Right kidney (tissue), 1 donor: ENCODE data around the gene BAHD1.

ENCODE experiments used
- DNase-seq: peaks from one replicate; pipeline ENCODE4 v3.0.0-alpha.2; 2016

The BAHD1 gene

DNA sequence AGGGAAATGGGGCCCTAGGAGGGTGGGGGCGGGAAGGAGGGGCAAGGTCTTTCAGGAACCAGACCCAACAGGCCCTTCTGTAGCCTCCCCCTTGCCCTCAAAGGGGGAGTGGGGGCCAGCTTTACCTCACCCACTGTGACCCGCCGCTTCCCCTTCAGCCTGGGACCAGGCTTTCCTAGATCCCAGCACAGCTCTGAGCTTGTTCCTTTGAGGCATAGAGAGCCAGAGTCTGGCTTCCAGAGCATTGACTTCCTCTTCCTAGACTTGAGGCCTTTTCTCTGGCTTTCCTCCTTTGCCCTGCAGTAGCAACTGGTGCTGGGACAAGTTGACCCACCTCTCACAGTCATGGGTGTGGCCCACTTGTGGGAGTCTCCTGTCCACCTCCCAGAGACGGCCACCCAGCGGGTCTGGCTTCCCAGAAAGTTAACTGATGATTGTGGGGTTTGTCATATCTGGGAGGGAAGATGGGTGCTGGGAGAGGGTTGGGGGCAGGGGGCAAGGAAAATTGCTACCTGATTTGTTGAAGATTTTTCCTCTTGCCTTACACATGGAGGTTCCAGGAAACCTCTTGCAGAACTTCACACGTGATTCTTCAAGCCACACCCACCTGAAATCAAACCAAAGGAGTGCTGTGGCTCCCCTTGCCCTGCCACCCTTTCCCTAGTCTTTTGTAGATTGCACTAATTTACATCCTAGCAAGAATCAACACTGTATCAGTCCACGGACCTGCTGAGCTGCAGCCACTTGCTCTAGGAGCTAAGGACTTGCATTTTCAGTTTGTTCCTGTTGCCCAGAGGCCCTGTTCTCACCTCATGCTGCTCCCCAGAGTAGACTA is 25.9 kb downstream of the BAHD1 start:
- DNase-seq: no peak

GRCh38 chr15:40467261-40467615 is 26.5 kb downstream of the BAHD1 start:
- no peak for DNase-seq

- DNase-seq: no peak
Measured at GRCh38 chr15:40468898-40469331, 28.2 kb downstream of the BAHD1 start.

- no peak for DNase-seq
Measured at GRCh38 chr15:40469776-40470390, 29.1 kb downstream of the BAHD1 start.

GRCh38 chr15:40470423-40471104 is 29.8 kb downstream of the BAHD1 start, which contains the start of gene CHST14:
TSS of gene CHST14 (plus strand) at chr15:40470984. CDS start at chr15:40471214, 230 bp downstream.
- DNase-seq: peak; percentile 91

GRCh38 chr15:40471105-40471807 is 30.5 kb downstream of the BAHD1 start:
- DNase-seq: peak; percentile 84

- DNase-seq: no peak
Measured at GRCh38 chr15:40471808-40472150, 31.0 kb downstream of the BAHD1 start.

DNA sequence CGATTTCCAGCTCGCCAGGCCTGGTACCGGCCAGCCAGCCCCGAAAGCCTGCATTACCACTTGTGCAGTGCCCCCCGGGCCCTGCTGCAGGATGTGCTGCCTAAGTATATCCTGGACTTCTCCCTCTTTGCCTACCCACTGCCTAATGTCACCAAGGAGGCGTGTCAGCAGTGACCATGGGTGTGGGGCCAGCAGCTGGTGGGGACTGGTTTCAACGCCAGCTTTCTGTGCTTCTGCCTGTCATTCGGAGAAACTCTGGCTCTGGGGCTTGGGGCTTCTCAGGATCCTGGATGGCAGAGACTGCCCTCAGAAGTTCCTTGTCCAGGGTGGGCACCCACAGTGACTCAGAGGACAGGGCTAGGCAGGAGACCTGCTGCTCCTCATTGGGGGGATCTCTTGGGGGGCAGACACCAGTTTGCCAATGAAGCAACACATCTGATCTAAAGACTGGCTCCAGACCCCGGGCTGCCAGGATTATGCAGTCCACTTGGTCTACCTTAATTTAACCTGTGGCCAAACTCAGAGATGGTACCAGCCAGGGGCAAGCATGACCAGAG is 31.5 kb downstream of the BAHD1 start:
- DNase-seq: no peak

DNA sequence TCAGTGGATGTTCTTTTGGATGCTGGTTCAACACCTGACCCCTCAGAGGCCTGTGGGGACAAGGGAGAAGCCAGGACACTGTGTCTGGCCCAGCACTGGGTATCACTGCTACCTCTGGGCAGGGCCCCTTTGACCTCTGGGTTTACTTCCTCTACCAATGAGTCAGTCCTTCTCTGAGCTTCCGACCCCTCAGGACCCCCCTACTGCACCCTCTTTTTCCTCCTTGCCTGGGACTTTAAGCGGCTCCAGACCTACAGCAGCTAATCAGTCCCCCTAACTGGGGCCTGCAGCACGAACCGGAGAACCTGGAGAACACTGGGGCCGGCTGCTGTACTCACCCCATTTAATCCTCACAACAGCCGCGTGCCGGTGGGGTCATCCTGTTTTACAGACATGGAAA is 33.8 kb downstream of the BAHD1 start:
- DNase-seq: no peak

DNA sequence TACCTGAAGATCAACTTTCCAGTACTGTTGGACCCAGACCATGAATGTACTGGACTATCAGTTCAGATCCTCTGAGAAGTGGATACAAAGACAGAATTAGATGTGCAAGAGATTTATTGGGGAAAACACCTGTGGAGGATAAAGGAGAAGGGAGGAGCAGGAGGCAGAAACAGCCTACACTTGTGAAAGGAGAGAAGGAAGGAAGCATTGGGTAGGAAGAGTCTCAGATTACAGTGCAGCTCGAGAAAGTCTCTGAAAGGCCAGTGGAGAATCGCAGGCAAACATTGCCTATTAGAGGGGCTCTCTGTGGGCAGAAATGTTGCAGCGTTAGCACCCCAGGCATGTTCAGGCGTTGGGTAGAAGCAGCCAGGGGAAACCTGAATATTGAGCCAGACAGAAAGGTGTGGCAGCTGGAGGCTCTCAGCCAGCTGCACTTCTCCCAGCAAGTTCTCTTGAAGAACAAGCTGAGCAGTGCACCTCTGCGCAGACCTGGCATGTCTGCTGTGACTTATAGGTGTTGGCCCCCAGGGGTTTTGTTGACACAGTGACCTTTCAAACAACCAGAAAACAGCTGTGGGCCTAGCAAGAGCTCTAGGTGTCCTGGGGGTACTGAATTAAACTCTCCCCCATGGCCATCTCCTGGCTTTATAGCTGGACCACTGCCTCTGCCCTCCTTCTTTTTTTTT is 37.0 kb downstream of the BAHD1 start:
- no peak for DNase-seq

- no peak for DNase-seq
Measured at GRCh38 chr15:40479024-40479423, 38.3 kb downstream of the BAHD1 start.

GRCh38 chr15:40481341-40482074 is 40.8 kb downstream of the BAHD1 start:
- no peak for DNase-seq

GRCh38 chr15:40483919-40484318 is 43.2 kb downstream of the BAHD1 start:
- no peak for DNase-seq

GRCh38 chr15:40486066-40486770 is 45.5 kb downstream of the BAHD1 start:
- DNase-seq: no peak

GRCh38 chr15:40487816-40488682 is 47.3 kb downstream of the BAHD1 start:
- no peak for DNase-seq

DNA sequence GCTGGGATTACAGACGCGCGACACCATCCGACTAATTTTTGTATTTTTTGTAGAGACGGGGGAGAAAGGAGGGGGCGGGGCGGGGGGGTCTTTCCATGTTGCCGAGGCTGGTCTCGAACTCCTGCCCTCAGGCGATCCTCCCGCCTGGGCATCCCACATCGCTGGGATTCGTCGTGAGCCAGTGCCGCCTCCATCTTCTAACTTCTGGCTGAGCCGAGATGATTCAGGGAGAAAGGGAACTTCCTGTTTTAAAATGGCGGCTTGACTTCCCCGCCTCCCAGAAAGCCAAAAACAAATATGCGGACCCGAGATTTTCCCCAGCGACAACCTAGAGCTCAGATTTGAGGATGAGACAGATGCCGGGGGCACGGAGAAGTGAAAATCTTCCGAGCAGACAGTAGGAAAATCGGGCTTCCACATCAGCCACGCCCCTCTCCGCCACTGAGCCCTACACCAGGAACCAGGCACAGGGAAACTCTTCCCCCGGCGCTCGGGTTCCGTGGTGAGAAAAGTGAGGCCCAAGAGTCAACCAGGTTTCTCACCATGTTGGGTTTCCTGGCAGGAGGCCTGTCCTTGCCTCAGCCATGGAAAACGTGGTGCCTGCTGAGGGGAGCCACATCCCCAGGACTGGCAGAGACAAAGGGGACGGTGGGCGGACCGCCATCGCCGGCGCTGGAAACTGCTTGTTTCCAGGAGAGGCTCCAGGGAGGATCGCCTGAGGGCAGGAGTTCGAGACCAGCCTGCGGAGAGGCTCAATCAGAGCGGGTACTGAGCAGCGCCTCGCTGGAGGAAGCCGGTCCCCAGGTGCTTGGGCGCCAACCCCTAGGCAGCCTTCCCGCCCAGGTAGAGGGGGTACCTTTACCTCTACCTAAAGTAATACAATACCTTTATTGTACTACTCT is 48.8 kb downstream of the BAHD1 start:
- DNase-seq: no peak

DNA sequence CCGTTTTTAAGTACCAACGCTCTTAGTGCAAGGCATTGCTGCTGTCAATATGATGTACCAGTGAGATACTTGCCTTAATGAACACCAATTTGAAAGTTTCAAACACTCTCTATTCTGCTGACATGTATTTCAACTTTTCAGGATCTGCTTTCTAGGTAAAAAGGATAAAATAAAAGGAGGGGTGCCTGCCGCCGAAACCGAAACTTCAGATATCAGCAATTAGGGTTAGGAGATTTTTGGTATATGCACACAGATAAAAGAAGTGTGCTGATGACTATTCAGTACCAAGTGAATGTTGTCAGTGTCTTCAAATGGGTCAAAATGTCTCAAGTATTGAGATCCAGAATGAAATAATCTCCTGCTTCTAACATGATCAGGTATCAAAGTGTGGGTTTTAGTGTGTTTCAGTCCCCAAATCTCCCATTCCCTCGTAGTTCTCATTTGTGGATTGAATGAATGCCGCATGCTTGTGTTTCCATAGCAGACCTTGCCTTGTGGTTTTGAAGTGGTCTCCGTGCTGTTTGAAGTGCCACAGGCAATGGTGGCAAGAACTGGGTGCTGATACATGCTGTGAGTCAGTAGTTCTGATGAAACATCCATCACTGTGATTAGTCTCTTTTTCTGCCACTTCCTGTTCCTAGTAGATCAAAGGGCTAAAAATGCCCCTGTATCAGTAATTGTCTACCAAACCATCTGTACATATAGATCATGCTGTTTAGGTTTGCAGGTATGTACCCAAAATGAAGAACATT is 52.5 kb downstream of the BAHD1 start:
- no peak for DNase-seq

DNA sequence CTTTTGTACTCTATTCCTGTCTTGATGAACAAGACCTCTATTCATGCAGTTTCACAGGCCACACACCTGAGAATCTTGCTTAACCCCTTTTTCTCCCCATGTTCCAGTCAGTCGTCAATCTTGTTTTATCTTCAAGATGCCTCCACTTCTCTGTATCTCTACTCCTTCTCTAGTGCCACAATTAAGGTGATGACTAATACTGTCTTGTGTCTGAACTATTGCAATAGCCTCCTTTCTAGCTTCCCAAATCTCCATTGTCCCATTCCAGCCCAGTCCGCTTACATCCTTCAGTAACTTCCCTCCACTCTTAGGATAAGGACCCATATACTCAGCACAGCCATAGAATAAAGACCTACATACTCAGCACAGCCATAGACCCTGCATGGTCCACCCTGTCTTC is 54.8 kb downstream of the BAHD1 start:
- DNase-seq: no peak
